ENCODE measurements around the gene LASP1NB.
"Not testable (repeated sequence)": the region's sequence is repeated elsewhere in the genome, so short reads cannot be mapped to it uniquely, and the experiment has no call there.

The LASP1NB gene

GRCh38 chr17:38907930-38908675 lies 17.3 kb upstream of the LASP1NB start:
- Histone ChIP-seq H3K36me3 (no peaks in the 10 kb centered on the region), H3K9ac (ENCODE audit: low read depth in 2 of 2, low read length in 2 of 2) (peak overlapping the region in 1 of 2 donors; percentile 28), H3K4me1 (no peaks in the 10 kb centered on the region), H3K4me3 (no peak overlapping the region), H3K27ac (no peak overlapping the region), H3K9me3 (no peaks in the 10 kb centered on the region), H3K27me3 (no peaks in the 10 kb centered on the region)
- no peak for DNase-seq
- intact Hi-C loops (cut with DNase I) = no loop called here
- no peak for TF ChIP-seq CTCF (IDR thresholded peaks at IDR 0.05)

- H3K9me3 ChIP-seq = no peaks in the 10 kb centered on the region
- H3K27me3 ChIP-seq = no peaks in the 10 kb centered on the region
- H3K27ac ChIP-seq = no peak overlapping the region
- H3K9ac ChIP-seq (ENCODE audit: low read depth in 2 of 2, low read length in 2 of 2) = peak overlapping the region; percentile 27 to 28
- no peak for DNase-seq
- no peak overlapping the region for H3K4me3 ChIP-seq
- no peaks in the 10 kb centered on the region for H3K4me1 ChIP-seq
- intact Hi-C loops (cut with DNase I) = no loop called here
- TF ChIP-seq CTCF (IDR thresholded peaks at IDR 0.05) = no peak
- no peaks in the 10 kb centered on the region for H3K36me3 ChIP-seq
These were observed 16.7 kb upstream of the LASP1NB start for GRCh38 chr17:38908676-38909181.

GRCh38 chr17:38910325-38910724 lies 15.1 kb upstream of the LASP1NB start:
- Histone ChIP-seq H3K9me3 (no peaks in the 10 kb centered on the region), H3K4me1 (peaks cover 3% of the 10 kb centered on the region), H3K4me3 (no peak overlapping the region), H3K27me3 (no peaks in the 10 kb centered on the region), H3K27ac (no peak overlapping the region), H3K9ac (ENCODE audit: low read depth in 2 of 2, low read length in 2 of 2) (no peak overlapping the region), H3K36me3 (peaks cover 8% of the 10 kb centered on the region)
- intact Hi-C loops (cut with DNase I) = no loop called here
- TF ChIP-seq CTCF (IDR thresholded peaks at IDR 0.05) = no peak
- no peak for DNase-seq

GRCh38 chr17:38911081-38911730 lies 14.2 kb upstream of the LASP1NB start:
- peaks cover 15% of the 10 kb centered on the region for H3K36me3 ChIP-seq
- no peak overlapping the region for H3K4me3 ChIP-seq
- no peak for DNase-seq
- no peak for TF ChIP-seq CTCF (IDR thresholded peaks at IDR 0.05)
- H3K27ac ChIP-seq = no peak overlapping the region
- no peaks in the 10 kb centered on the region for H3K27me3 ChIP-seq
- no peaks in the 10 kb centered on the region for H3K9me3 ChIP-seq
- no peak overlapping the region for H3K9ac ChIP-seq (ENCODE audit: low read depth in 2 of 2, low read length in 2 of 2)
- peaks cover 3% of the 10 kb centered on the region for H3K4me1 ChIP-seq
- intact Hi-C loops (cut with DNase I) = no loop called here

GRCh38 chr17:38911731-38912081 lies 13.7 kb upstream of the LASP1NB start:
- intact Hi-C loops (cut with DNase I); H3K4me1 ChIP-seq; H3K4me3 ChIP-seq; DNase-seq; H3K9me3 ChIP-seq; H3K27me3 ChIP-seq; H3K9ac ChIP-seq (ENCODE audit: low read depth in 2 of 2, low read length in 2 of 2); H3K27ac ChIP-seq: not testable (repeated sequence)
- peaks cover 20% of the 10 kb centered on the region for H3K36me3 ChIP-seq
